DND-41 (cell line): ENCODE measurements around the gene ANKHD1.

Experiments used
- ATAC-seq: fragments of 200-7000 bp; cut with Tn5 transposase; 3 replicates; pipeline ENCODE4 v1.9.1; 2021; ENCODE audit warnings: low read depth; ENCODE audit not compliant: insufficient read depth
- DNase-seq: peaks from one replicate; pipeline ENCODE4 v3.0.0-alpha.2; 2020
- H2AFZ ChIP-seq: 2 replicates; pipeline ENCODE4 v1.6.0; 2012; ENCODE audit warnings: low read depth, low read length
- H3K27ac ChIP-seq: 2 replicates; pipeline ENCODE4 v1.5.1; 2012; ENCODE audit warnings: low read length, inconsistent platforms
- H3K27me3 ChIP-seq: fragments of 200-600 bp; sonication (generic); 2 replicates; pipeline ENCODE4 v1.6.0; 2012; ENCODE audit warnings: low read length, mild to moderate bottlenecking, inconsistent platforms; ENCODE audit not compliant: insufficient read depth, poor library complexity
- H3K36me3 ChIP-seq: 2 replicates; pipeline ENCODE4 v1.5.1; 2012; ENCODE audit warnings: low read length, inconsistent platforms; ENCODE audit not compliant: insufficient read depth
- H3K4me1 ChIP-seq: 2 replicates; pipeline ENCODE4 v1.5.1; 2012; ENCODE audit warnings: mild to moderate bottlenecking, low read length; ENCODE audit not compliant: insufficient read depth
- H3K4me2 ChIP-seq: 2 replicates; pipeline ENCODE4 v1.6.0; 2012; ENCODE audit warnings: mild to moderate bottlenecking, moderate library complexity, low read length, inconsistent platforms; ENCODE audit not compliant: insufficient read depth
- H3K4me3 ChIP-seq, 2 experiments: fragments of 200-600 bp in 1 of 2; shearing (Covaris generic) in 1 of 2; 2 replicates each; pipeline ENCODE4 v1.5.1; 2012 to 2016; ENCODE audit warnings: inconsistent platforms in 2 of 2, low read length in 2 of 2, mild to moderate bottlenecking in 2 of 2, low read depth in 1 of 2, moderate library complexity in 1 of 2
- H3K79me2 ChIP-seq: 2 replicates; pipeline ENCODE4 v1.6.0; 2012; ENCODE audit warnings: low read length, inconsistent platforms; ENCODE audit not compliant: insufficient read depth
- H3K9ac ChIP-seq: 2 replicates; pipeline ENCODE4 v1.6.0; 2012; ENCODE audit warnings: low read depth, mild to moderate bottlenecking, inconsistent platforms, low read length, moderate library complexity
- H3K9me3 ChIP-seq: 2 replicates; pipeline ENCODE4 v1.5.1; 2012; ENCODE audit warnings: low read length, moderate library complexity, mild to moderate bottlenecking, inconsistent platforms; ENCODE audit not compliant: insufficient read depth, severe bottlenecking
- H4K20me1 ChIP-seq: 2 replicates; pipeline ENCODE4 v1.6.0; 2012; ENCODE audit warnings: low read length; ENCODE audit not compliant: insufficient read depth
- CTCF ChIP-seq: IDR thresholded peaks from 2 replicates; pipeline ENCODE4 v1.5.1; 2012; ENCODE audit warnings: borderline replicate concordance, low read length, moderate library complexity, mild to moderate bottlenecking; ENCODE audit not compliant: poor library complexity, severe bottlenecking; ENCODE audit errors: extremely low read depth
- EZH2 ChIP-seq: IDR thresholded peaks from 3 replicates; pipeline ENCODE4 v1.6.1; 2012; ENCODE audit warnings: borderline replicate concordance, low read depth, mild to moderate bottlenecking, moderate library complexity, low read length, inconsistent platforms; ENCODE audit not compliant: severe bottlenecking

ANKHD1 gene

DNA sequence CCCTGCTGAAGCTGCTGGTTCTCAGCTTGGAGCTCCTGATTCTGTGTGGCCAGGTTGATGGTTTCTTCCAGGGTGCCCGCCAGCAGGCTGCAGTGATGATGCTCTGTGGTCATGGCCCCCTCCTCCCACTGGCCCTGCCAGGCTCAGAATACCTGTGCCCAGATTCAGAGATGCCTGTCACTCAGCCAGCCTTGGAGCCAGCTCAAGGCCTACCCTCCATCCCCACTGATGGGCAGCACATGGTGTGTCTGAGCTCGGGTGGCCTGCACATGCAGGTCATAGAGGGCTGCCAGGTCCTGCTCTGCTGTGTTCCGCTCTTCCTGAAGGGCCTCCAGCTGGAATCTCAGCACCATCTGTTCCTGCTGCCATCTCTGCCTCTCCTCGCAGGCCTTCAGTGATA lies 168.4 kb downstream of the ANKHD1 start:
- H3K4me2 ChIP-seq, result no peak overlapping the region
- no peak for DNase-seq
- H3K4me3 ChIP-seq, result no peak overlapping the region
- H4K20me1 ChIP-seq, result 0 out of 2 replicates have a peak, but pooled peaks cover 5% of the 10 kb centered on the region
- no peak overlapping the region for H3K27ac ChIP-seq
- H2AFZ ChIP-seq, result no peak overlapping the region
- peaks cover 35% of the 10 kb centered on the region for H3K36me3 ChIP-seq
- peaks cover 21% of the 10 kb centered on the region for H3K4me1 ChIP-seq
- H3K9ac ChIP-seq, result no peak overlapping the region
- no peaks in the 10 kb centered on the region for H3K9me3 ChIP-seq
- no peak for ATAC-seq
- TF ChIP-seq EZH2, result no peak
- TF ChIP-seq CTCF, result no peak
- peaks cover 22% of the 10 kb centered on the region for H3K79me2 ChIP-seq
- H3K27me3 ChIP-seq, result no peaks in the 10 kb centered on the region

DNA sequence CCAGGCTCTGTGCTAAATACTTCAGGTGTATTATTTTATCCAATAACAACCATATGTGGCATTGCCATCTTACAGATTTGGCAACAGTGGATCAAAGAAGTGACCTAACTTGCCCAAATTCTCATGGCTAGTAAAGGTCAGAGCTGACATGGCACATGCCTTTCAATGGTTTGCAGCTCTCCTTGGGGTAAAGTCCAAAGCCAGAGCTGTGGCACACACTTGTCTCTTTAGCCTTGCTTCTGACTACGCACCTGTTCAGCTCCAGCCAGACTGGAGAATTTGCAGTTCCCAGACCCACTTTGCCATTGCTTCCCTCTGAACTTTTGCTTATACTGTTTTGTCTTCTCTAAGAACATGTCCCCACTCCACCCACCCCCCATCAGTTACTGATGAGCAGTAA lies 168.9 kb downstream of the ANKHD1 start:
- H3K4me2 ChIP-seq, result no peak overlapping the region
- H3K79me2 ChIP-seq, result peaks cover 17% of the 10 kb centered on the region
- peaks cover 35% of the 10 kb centered on the region for H3K36me3 ChIP-seq
- ATAC-seq (no peak), DNase-seq (no peak)
- 0 out of 2 replicates have a peak, but pooled peaks cover 5% of the 10 kb centered on the region for H4K20me1 ChIP-seq
- H2AFZ ChIP-seq, result no peak overlapping the region
- H3K4me3 ChIP-seq, result no peak overlapping the region
- H3K9me3 ChIP-seq, result no peaks in the 10 kb centered on the region
- peaks cover 17% of the 10 kb centered on the region for H3K4me1 ChIP-seq
- no peak overlapping the region for H3K27ac ChIP-seq
- TF ChIP-seq EZH2, result no peak
- TF ChIP-seq CTCF, result no peak
- no peak overlapping the region for H3K9ac ChIP-seq
- no peaks in the 10 kb centered on the region for H3K27me3 ChIP-seq

GRCh38 chr5:140571105-140571504 lies 169.5 kb downstream of the ANKHD1 start:
- H3K4me1 ChIP-seq, result peaks cover 11% of the 10 kb centered on the region
- H2AFZ ChIP-seq, result no peak overlapping the region
- ATAC-seq (no peak), DNase-seq (no peak)
- H3K9ac ChIP-seq, result no peak overlapping the region
- H3K79me2 ChIP-seq, result peaks cover 11% of the 10 kb centered on the region
- H3K36me3 ChIP-seq, result peaks cover 30% of the 10 kb centered on the region
- H3K27ac ChIP-seq, result no peak overlapping the region
- 0 out of 2 replicates have a peak, but pooled peaks cover 5% of the 10 kb centered on the region for H4K20me1 ChIP-seq
- no peaks in the 10 kb centered on the region for H3K9me3 ChIP-seq
- no peak for TF ChIP-seq EZH2
- TF ChIP-seq CTCF, result no peak
- H3K27me3 ChIP-seq, result no peaks in the 10 kb centered on the region
- H3K4me2 ChIP-seq, result no peak overlapping the region
- no peak overlapping the region for H3K4me3 ChIP-seq

DNA sequence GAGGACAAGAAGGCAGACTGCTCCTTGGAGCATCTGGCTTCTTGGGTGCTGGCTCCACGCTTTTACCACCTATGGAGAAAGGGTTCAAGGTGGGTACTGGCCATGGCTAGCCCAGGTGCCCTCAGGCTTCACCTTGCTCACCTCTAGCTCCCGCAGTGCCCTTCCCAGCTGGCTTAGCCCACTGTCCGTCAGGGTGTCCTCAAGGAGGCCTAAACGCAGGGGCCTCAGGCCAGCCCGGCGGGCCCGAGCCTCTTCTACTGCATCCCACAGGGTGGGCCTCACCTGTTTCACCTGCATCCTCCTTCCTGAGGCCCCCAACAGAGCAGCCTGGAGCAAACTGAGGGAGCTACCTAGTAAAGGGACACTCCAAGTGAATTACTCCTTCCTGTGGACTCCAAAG lies 172.1 kb downstream of the ANKHD1 start:
- peaks cover 7% of the 10 kb centered on the region for H3K4me1 ChIP-seq
- H3K9ac ChIP-seq, result no peak overlapping the region
- ATAC-seq (no peak), DNase-seq (no peak)
- H3K27ac ChIP-seq, result no peak overlapping the region
- H3K79me2 ChIP-seq, result no peaks in the 10 kb centered on the region
- no peak overlapping the region for H3K4me3 ChIP-seq
- no peak overlapping the region for H3K4me2 ChIP-seq
- H3K36me3 ChIP-seq, result 0 out of 2 replicates have a peak, but pooled peaks cover 5% of the 10 kb centered on the region
- H3K9me3 ChIP-seq, result no peaks in the 10 kb centered on the region
- H2AFZ ChIP-seq, result no peak overlapping the region
- no peaks in the 10 kb centered on the region for H3K27me3 ChIP-seq
- no peaks in the 10 kb centered on the region for H4K20me1 ChIP-seq
- TF ChIP-seq CTCF, result no peak
- no peak for TF ChIP-seq EZH2
